ENCODE data around the gene RABAC1.

The RABAC1 gene

GRCh38 chr19:41998246-41999020, 39.3 kb upstream of the RABAC1 start:
- H3K4me3 ChIP-seq (ENCODE audit: low read depth, low read length): no peak overlapping the region
- TF ChIP-seq CTCF (IDR thresholded peaks at IDR 0.05; ENCODE audit: borderline replicate concordance, insufficient read depth, low read depth, low read length): peak; percentile 82

- H3K4me3 ChIP-seq (ENCODE audit: low read depth, low read length): no peak overlapping the region
- no peak for TF ChIP-seq CTCF (IDR thresholded peaks at IDR 0.05; ENCODE audit: borderline replicate concordance, insufficient read depth, low read depth, low read length)
Observed at GRCh38 chr19:41997851-41998229, 38.7 kb upstream of the RABAC1 start.

GRCh38 chr19:41997121-41997850, 38.2 kb upstream of the RABAC1 start:
- no peak for TF ChIP-seq CTCF (IDR thresholded peaks at IDR 0.05; ENCODE audit: borderline replicate concordance, insufficient read depth, low read depth, low read length)
- no peak overlapping the region for H3K4me3 ChIP-seq (ENCODE audit: low read depth, low read length)

GRCh38 chr19:41995959-41996797, 37.1 kb upstream of the RABAC1 start:
- no peak for TF ChIP-seq CTCF (IDR thresholded peaks at IDR 0.05; ENCODE audit: borderline replicate concordance, insufficient read depth, low read depth, low read length)
- no peak overlapping the region for H3K4me3 ChIP-seq (ENCODE audit: low read depth, low read length)

- H3K4me3 ChIP-seq (ENCODE audit: low read depth, low read length): no peak overlapping the region
- TF ChIP-seq CTCF (IDR thresholded peaks at IDR 0.05; ENCODE audit: borderline replicate concordance, insufficient read depth, low read depth, low read length): no peak
Observed at GRCh38 chr19:41994994-41995958, 36.2 kb upstream of the RABAC1 start.

GRCh38 chr19:41994521-41994971, 35.4 kb upstream of the RABAC1 start:
- no peak for TF ChIP-seq CTCF (IDR thresholded peaks at IDR 0.05; ENCODE audit: borderline replicate concordance, insufficient read depth, low read depth, low read length)
- no peak overlapping the region for H3K4me3 ChIP-seq (ENCODE audit: low read depth, low read length)
